Vagina (tissue), 2 donors: ENCODE measurements around the gene THAP2. TPM values are rescaled to one million over a fixed set of nuclear protein-coding genes. Genes with fewer than 3 reads are reported as not detected.

Experiments used
- DNase-seq, 2 donors: peaks; one replicate each; pipeline ENCODE4 v3.0.0-alpha.2; 2017; ENCODE audit errors: extremely low spot score in 2 of 2
- H3K27ac ChIP-seq: fragments of 200-600 bp; sonication (generic); one replicate; pipeline ENCODE4 v1.5.1; 2019
- H3K27me3 ChIP-seq: fragments of 200-600 bp; sonication (generic); one replicate; pipeline ENCODE4 v1.5.1; 2019
- H3K36me3 ChIP-seq, 2 donors: fragments of 200-600 bp; sonication (generic); one replicate each; pipeline ENCODE4 v1.5.1; 2017 to 2019
- H3K4me1 ChIP-seq: fragments of 200-600 bp; sonication (generic); one replicate; pipeline ENCODE4 v1.5.1; 2019
- H3K4me3 ChIP-seq, 2 donors: fragments of 200-600 bp; sonication (generic); 1 replicate in 1 of 2; 2 replicates in 1 of 2; pipeline ENCODE4 v1.5.1; 2016 to 2019
- H3K9me3 ChIP-seq: fragments of 200-600 bp; sonication (generic); one replicate; pipeline ENCODE4 v1.5.1; 2019
- CTCF ChIP-seq, 3 experiments: fragments of 450-650 bp in 2 of 3; fragments of 200-600 bp in 1 of 3; sonication (generic) in 1 of 3; IDR thresholded peaks; one replicate each; pipeline ENCODE4 v1.5.1; 2017 to 2019; ENCODE audit warnings: antibody characterized with exemption in 3 of 3, mild to moderate bottlenecking in 2 of 3, moderate library complexity in 2 of 3
- POLR2A ChIP-seq, 2 donors: fragments of 450-650 bp; IDR thresholded peaks; one replicate each; pipeline ENCODE4 v1.6.1; 2017; ENCODE audit warnings: antibody characterized with exemption in 2 of 2, mild to moderate bottlenecking in 2 of 2, moderate library complexity in 2 of 2
- POLR2AphosphoS5 ChIP-seq, 2 donors: sonication (generic); formaldehyde crosslinking; IDR thresholded peaks; one replicate each; pipeline ENCODE4 v1.9.0; 2017; ENCODE audit warnings: antibody characterized with exemption in 2 of 2, mild to moderate bottlenecking in 2 of 2, low read depth in 1 of 2; ENCODE audit not compliant: insufficient read depth in 1 of 2
- intact Hi-C: fragments of 100-400 bp; cut with DNase I; formaldehyde crosslinking; loops from one replicate; pipeline ENCODE4 v1.15.1; 2023
- total RNA-seq: library from RNA; depleted of rRNA; stranded (reverse); fragments of >200 nt; gene quantifications from one replicate; pipeline ENCODE4 v1.2.3, GENCODE V29; 2016

THAP2 gene
- total RNA-seq, 1 donor from 2014 or later: 4.7 TPM

DNA sequence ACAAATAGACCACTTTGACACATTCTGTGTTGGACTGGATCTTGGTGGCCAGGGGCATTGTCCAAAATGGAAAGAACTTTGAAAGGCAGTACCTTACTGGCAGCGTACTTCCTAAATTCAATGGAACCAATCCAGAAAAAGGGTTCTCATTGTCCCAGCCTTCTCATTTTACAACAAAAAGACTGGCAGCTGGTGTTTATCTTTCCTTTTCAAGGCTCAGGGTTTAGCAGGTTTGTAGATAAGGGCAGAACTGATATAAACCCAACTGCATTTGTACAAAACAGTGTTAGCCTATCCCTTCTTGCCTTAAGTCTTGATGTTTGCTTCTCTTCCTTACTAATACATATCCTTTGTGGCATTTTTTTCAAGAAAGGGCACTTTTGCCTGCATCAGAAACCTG is 7.7 kb downstream of the THAP2 start:
- no peaks in the 10 kb centered on the region for H3K4me1 ChIP-seq
- TF ChIP-seq POLR2AphosphoS5 (IDR thresholded peaks at IDR 0.05; ENCODE audit: insufficient read depth in 1 of 2, low read depth in 1 of 2) (no peak), POLR2A (IDR thresholded peaks at IDR 0.05) (no peak), CTCF (IDR thresholded peaks at IDR 0.05) (no peak)
- no peak overlapping the region for H3K4me3 ChIP-seq
- peaks cover 0 to 4% of the 10 kb centered on the region in 2 donors for H3K36me3 ChIP-seq
- H3K9me3 ChIP-seq: no peaks in the 10 kb centered on the region
- no peak overlapping the region for H3K27ac ChIP-seq
- DNase-seq: no peak
- intact Hi-C loops: no loop called here
- H3K27me3 ChIP-seq: no peaks in the 10 kb centered on the region

DNA sequence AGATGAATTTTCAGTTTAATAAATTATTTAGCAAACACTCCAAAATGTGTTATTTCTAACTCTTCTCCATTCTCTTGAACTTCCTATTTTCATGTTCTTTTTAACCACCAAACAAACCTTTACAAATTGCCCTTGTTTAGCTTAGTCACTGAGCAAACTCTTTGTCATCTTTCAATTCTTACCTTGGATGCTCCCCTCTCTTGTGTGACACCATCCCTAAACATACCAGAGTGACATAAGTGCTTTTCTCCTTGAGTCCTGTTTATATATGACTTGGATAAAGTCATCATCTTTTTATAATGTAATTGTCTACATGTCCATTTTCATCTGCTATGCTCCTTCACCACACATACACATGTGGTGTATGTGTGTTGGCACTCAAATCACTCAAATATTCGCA is 18.4 kb downstream of the THAP2 start:
- no peak for DNase-seq
- Histone ChIP-seq H3K27me3 (no peaks in the 10 kb centered on the region), H3K27ac (no peak overlapping the region), H3K36me3 (no peaks in the 10 kb centered on the region), H3K4me1 (peaks cover 17% of the 10 kb centered on the region), H3K9me3 (no peaks in the 10 kb centered on the region), H3K4me3 (no peak overlapping the region)
- intact Hi-C loops: no loop called here
- TF ChIP-seq CTCF (IDR thresholded peaks at IDR 0.05) (no peak), POLR2AphosphoS5 (IDR thresholded peaks at IDR 0.05; ENCODE audit: insufficient read depth in 1 of 2, low read depth in 1 of 2) (no peak), POLR2A (IDR thresholded peaks at IDR 0.05) (no peak)

DNA sequence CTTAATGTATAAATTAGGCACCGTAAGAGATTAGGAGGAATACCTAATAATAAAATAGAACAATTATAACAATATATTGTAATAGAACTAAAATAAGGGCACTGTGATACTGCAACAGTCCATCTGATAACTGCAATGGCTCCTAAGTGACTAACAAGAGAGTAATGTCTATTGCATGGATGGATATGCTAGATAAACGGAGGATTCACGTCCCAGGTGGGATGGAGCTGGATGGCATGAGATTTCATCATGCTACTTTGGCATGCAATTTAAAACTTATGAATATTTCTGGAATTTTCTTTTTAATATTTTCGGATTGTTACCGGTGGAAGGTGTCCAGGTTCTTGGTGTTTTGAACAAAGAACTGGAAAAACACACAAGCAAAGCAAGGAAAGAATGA is 19.5 kb downstream of the THAP2 start:
- TF ChIP-seq POLR2AphosphoS5 (IDR thresholded peaks at IDR 0.05; ENCODE audit: insufficient read depth in 1 of 2, low read depth in 1 of 2) (no peak), POLR2A (IDR thresholded peaks at IDR 0.05) (no peak), CTCF (IDR thresholded peaks at IDR 0.05) (no peak)
- H3K4me3 ChIP-seq: no peak overlapping the region
- DNase-seq: no peak
- H3K36me3 ChIP-seq: no peaks in the 10 kb centered on the region
- H3K27ac ChIP-seq: no peak overlapping the region
- H3K9me3 ChIP-seq: no peaks in the 10 kb centered on the region
- peaks cover 28% of the 10 kb centered on the region for H3K4me1 ChIP-seq
- intact Hi-C loops: no loop called here
- H3K27me3 ChIP-seq: no peaks in the 10 kb centered on the region

GRCh38 chr12:71684081-71684480 is 20.0 kb downstream of the THAP2 start:
- intact Hi-C loops: no loop called here

More at GRCh38 chr12:71684081-71684480, 20.0 kb downstream of the THAP2 start:
- Histone ChIP-seq H3K27ac (no peak overlapping the region), H3K36me3 (no peaks in the 10 kb centered on the region), H3K27me3 (no peaks in the 10 kb centered on the region), H3K9me3 (no peaks in the 10 kb centered on the region), H3K4me3 (no peak overlapping the region), H3K4me1 (peaks cover 28% of the 10 kb centered on the region)
- DNase-seq: no peak
- no peak for TF ChIP-seq POLR2AphosphoS5 (IDR thresholded peaks at IDR 0.05; ENCODE audit: insufficient read depth in 1 of 2, low read depth in 1 of 2)
- TF ChIP-seq POLR2A (IDR thresholded peaks at IDR 0.05): no peak
- no peak for TF ChIP-seq CTCF (IDR thresholded peaks at IDR 0.05)
